DOHH2 (cell line): ENCODE results near the gene CPEB3.
"Not testable (repeated sequence)": the region's sequence is repeated elsewhere in the genome, so short reads cannot be mapped to it uniquely, and the experiment has no call there.

ENCODE experiments used
- H3F3A ChIP-seq: fragments of 200-600 bp; sonication (generic), shearing (Covaris generic); 2 replicates; pipeline ENCODE4 v1.6.0; 2016; ENCODE audit warnings: antibody characterized with exemption, mild to moderate bottlenecking; ENCODE audit not compliant: control insufficient read depth, insufficient read depth
- H3K27ac ChIP-seq: fragments of 200-600 bp; sonication (generic); 2 replicates; pipeline ENCODE4 v1.5.1; 2014; ENCODE audit warnings: low read depth, mild to moderate bottlenecking, low read length, moderate library complexity
- H3K27me3 ChIP-seq: fragments of 200-600 bp; sonication (generic); 2 replicates; pipeline ENCODE4 v1.6.1; 2014; ENCODE audit warnings: mild to moderate bottlenecking, low read length, mixed read lengths; ENCODE audit not compliant: control insufficient read depth
- H3K36me3 ChIP-seq: fragments of 200-600 bp; sonication (generic); 2 replicates; pipeline ENCODE4 v1.6.1; 2014; ENCODE audit warnings: mild to moderate bottlenecking, low read length, moderate library complexity, mixed read lengths; ENCODE audit not compliant: control insufficient read depth
- H3K4me1 ChIP-seq: fragments of 200-600 bp; sonication (generic); 2 replicates; pipeline ENCODE4 v1.6.1; 2014; ENCODE audit warnings: mild to moderate bottlenecking, low read length, mixed read lengths; ENCODE audit not compliant: control insufficient read depth
- H3K4me2 ChIP-seq: fragments of 200-600 bp; sonication (generic); 2 replicates; pipeline ENCODE4 v1.6.0; 2014; ENCODE audit warnings: mild to moderate bottlenecking, low read length, moderate library complexity
- H3K4me3 ChIP-seq: fragments of 200-600 bp; sonication (generic); 2 replicates; pipeline ENCODE4 v1.5.1; 2014; ENCODE audit warnings: mild to moderate bottlenecking, low read length, mixed read lengths
- H3K79me2 ChIP-seq: fragments of 200-600 bp; sonication (generic); 2 replicates; pipeline ENCODE4 v1.6.1; 2014; ENCODE audit warnings: mild to moderate bottlenecking, low read length, mixed read lengths; ENCODE audit not compliant: control insufficient read depth
- H3K9me2 ChIP-seq: fragments of 200-600 bp; sonication (generic); replicated peaks from 2 replicates; pipeline ENCODE4 v1.6.1; 2014; ENCODE audit warnings: mild to moderate bottlenecking, low read length, mixed read lengths; ENCODE audit not compliant: control insufficient read depth
- H3K9me3 ChIP-seq: fragments of 200-600 bp; sonication (generic); 2 replicates; pipeline ENCODE4 v1.6.1; 2014; ENCODE audit warnings: antibody characterized with exemption, low read length, mixed read lengths; ENCODE audit not compliant: control insufficient read depth, insufficient read depth
- H4K20me1 ChIP-seq: fragments of 200-600 bp; sonication (generic); 2 replicates; pipeline ENCODE4 v1.6.0; 2014; ENCODE audit warnings: low read depth, mild to moderate bottlenecking, antibody characterized with exemption, low read length, moderate library complexity; ENCODE audit not compliant: control insufficient read depth, insufficient read depth
- EZH2phosphoT487 ChIP-seq: fragments of 200-600 bp; sonication (generic); IDR thresholded peaks from 2 replicates; pipeline ENCODE4 v1.6.1; 2017; ENCODE audit warnings: borderline replicate concordance, mild to moderate bottlenecking, antibody characterized with exemption, low read length, moderate library complexity, mixed read lengths
- TF ChIP-seq, protein P1 (sequence below): fragments of 200-600 bp; sonication (generic); IDR thresholded peaks from one replicate; pipeline ENCODE4 v1.5.1; 2014; ENCODE audit warnings: antibody characterized with exemption, mild to moderate bottlenecking, low read depth, low read length; ENCODE audit not compliant: poor library complexity, severe bottlenecking

The CPEB3 gene

DNA sequence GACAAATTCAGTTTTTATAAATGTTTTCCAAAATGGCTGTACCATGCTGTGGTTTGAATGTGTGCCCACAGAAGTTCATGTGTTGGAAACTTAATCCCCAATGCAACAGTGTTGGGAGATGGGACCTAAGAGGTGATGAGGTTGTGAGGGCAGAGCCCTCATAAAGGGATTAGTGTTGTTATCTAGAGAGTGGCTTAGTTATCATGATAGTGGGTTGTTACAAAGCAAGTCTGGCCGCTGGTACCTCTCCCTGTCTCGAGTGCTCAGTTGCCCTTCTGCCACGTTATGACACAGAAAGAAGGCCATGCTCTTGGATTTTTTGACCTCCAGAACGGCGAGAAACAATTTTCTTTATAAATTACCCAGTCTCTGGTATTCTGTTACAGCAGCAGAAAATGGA, 248.3 kb downstream of the CPEB3 start:
- TF ChIP-seq, protein P1, sequence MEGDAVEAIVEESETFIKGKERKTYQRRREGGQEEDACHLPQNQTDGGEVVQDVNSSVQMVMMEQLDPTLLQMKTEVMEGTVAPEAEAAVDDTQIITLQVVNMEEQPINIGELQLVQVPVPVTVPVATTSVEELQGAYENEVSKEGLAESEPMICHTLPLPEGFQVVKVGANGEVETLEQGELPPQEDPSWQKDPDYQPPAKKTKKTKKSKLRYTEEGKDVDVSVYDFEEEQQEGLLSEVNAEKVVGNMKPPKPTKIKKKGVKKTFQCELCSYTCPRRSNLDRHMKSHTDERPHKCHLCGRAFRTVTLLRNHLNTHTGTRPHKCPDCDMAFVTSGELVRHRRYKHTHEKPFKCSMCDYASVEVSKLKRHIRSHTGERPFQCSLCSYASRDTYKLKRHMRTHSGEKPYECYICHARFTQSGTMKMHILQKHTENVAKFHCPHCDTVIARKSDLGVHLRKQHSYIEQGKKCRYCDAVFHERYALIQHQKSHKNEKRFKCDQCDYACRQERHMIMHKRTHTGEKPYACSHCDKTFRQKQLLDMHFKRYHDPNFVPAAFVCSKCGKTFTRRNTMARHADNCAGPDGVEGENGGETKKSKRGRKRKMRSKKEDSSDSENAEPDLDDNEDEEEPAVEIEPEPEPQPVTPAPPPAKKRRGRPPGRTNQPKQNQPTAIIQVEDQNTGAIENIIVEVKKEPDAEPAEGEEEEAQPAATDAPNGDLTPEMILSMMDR: no peak
- no peak for TF ChIP-seq EZH2phosphoT487
- Histone ChIP-seq H4K20me1 (no peaks in the 10 kb centered on the region), H3K4me3 (no peak overlapping the region), H3K9me2 (no peaks in the 10 kb centered on the region), H3K79me2 (no peaks in the 10 kb centered on the region), H3K36me3 (no peaks in the 10 kb centered on the region), H3K4me1 (0 out of 2 replicates have a peak, but pooled peaks cover 4% of the 10 kb centered on the region), H3K27ac (no peak overlapping the region), H3F3A (0 out of 2 replicates have a peak, but pooled peaks cover 3% of the 10 kb centered on the region), H3K4me2 (no peak overlapping the region), H3K9me3 (no peaks in the 10 kb centered on the region), H3K27me3 (peaks cover 8% of the 10 kb centered on the region)

DNA sequence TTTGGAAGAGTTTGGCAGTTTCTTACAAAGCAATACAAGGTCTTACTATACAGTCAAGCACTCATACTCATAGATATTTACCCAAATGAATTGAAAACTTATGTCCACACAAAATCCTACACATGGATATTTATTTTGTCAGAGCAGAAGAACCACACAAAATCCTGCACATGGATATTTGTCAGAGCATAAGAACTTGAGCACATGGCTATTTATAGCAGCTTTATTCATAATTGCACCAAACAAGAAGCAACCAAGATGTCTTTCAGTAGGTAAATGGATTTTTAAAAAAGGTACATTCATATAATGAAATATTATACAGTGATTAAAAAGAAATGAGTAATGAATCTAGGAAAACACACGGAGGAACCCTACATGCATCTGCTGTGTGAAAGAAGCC, 251.9 kb downstream of the CPEB3 start:
- Histone ChIP-seq H3K9me3 (no peaks in the 10 kb centered on the region), H4K20me1 (no peaks in the 10 kb centered on the region), H3K27me3 (peaks cover 8% of the 10 kb centered on the region), H3K4me1 (0 out of 2 replicates have a peak, but pooled peaks cover 4% of the 10 kb centered on the region), H3K4me2 (no peak overlapping the region), H3K79me2 (no peaks in the 10 kb centered on the region), H3K9me2 (no peaks in the 10 kb centered on the region), H3K36me3 (no peaks in the 10 kb centered on the region), H3K4me3 (no peak overlapping the region), H3K27ac (no peak overlapping the region), H3F3A (0 out of 2 replicates have a peak, but pooled peaks cover 3% of the 10 kb centered on the region)
- TF ChIP-seq, protein P1: no peak

DNA sequence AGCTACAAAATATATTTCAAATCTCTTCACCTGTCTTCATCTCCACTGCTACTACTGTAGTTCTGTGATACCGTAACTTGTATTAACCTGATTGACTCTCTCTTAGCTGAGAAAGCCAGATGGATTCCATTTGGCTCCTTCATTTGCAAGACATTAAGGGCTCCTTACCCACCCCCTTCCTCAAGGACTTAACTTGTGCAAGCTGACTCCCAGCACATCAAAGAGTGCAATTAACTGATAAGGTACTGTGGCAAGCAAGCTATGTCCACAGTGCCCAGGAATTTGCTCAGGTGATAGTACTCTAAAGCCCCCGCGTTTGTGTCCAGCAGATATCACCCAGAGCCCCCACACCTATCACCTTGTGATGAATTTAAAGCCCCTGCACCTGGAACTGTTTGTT, 257.8 kb downstream of the CPEB3 start:
- not testable (repeated sequence) for H3K27me3 ChIP-seq, H3K79me2 ChIP-seq, H3K9me3 ChIP-seq, H4K20me1 ChIP-seq, H3K4me2 ChIP-seq, H3K4me3 ChIP-seq, H3K27ac ChIP-seq, H3K9me2 ChIP-seq, H3F3A ChIP-seq, H3K4me1 ChIP-seq
- H3K36me3 ChIP-seq: peaks cover 48% of the 10 kb centered on the region

DNA sequence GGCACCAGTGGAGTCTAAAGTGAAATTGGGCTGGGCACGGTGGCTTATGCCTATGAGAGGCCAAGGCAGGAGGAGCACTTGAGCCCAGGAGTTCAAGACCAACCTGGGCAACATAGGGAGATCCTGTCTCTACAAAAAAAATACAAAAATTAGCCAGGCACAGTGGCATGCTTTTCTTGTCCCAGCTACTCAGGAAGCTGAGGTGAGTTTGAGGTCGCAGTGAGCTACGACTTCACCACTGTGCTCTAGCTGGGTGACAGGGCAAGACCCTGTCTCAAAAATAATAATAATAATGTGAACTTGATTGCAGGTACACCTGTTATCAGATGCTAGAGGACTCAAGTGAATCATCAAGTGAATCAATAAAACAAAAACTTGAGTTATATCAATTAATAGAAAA, 259.3 kb downstream of the CPEB3 start:
- H3K27ac ChIP-seq: no peak overlapping the region
- H3K4me2 ChIP-seq: no peak overlapping the region
- no peaks in the 10 kb centered on the region for H3K9me2 ChIP-seq
- no peak overlapping the region for H3K4me3 ChIP-seq
- H3K36me3 ChIP-seq: peaks cover 63% of the 10 kb centered on the region
- TF ChIP-seq, protein P1: no peak
- no peak for TF ChIP-seq EZH2phosphoT487
- H3K9me3 ChIP-seq: no peaks in the 10 kb centered on the region
- H3F3A ChIP-seq: no peaks in the 10 kb centered on the region
- no peaks in the 10 kb centered on the region for H3K27me3 ChIP-seq
- no peaks in the 10 kb centered on the region for H4K20me1 ChIP-seq
- H3K79me2 ChIP-seq: no peaks in the 10 kb centered on the region
- no peaks in the 10 kb centered on the region for H3K4me1 ChIP-seq
